ENCODE data around the gene TTLL13. TPM values are rescaled to one million over a fixed set of nuclear protein-coding genes. Genes with fewer than 3 reads are reported as not detected.
A peak's percentile ranks its signal among the peaks of the same experiment; 100 is the strongest.
"Not testable (repeated sequence)": the region's sequence is repeated elsewhere in the genome, so short reads cannot be mapped to it uniquely, and the experiment has no call there.

Gene TTLL13
- total RNA-seq, 4 donors from 2014 or later = not detected

DNA sequence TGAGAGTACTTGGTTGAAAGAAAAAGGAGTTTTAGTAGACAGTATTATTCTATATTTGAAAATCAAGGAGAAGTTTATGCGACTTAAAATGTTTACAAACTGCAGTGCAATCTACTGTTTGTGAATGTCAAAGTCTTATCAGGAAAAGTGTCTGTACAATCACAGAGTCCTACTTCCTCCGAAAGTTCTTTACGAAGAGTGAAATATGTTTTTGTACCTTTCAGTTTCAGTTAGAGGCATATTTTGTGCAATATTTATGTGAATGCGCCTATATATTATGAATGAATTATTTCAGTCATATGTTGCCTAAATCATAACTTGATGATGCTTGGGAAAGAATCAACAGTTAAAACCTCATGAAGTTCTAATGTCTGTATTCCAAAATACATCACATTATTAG, 47.7 kb downstream of the TTLL13 start:
- no peak for TF ChIP-seq POLR2A (IDR thresholded peaks at IDR 0.05)
- H3K4me1 ChIP-seq = peaks cover 0 to 20% (median 2%) of the 10 kb centered on the region in 4 donors
- no peak overlapping the region for H3K27ac ChIP-seq
- H3K4me3 ChIP-seq = no peak overlapping the region
- no peaks in the 10 kb centered on the region for H3K36me3 ChIP-seq
- no peak for DNase-seq
- no peaks in the 10 kb centered on the region for H3K27me3 ChIP-seq
- no peaks in the 10 kb centered on the region for H3K9me3 ChIP-seq

DNA sequence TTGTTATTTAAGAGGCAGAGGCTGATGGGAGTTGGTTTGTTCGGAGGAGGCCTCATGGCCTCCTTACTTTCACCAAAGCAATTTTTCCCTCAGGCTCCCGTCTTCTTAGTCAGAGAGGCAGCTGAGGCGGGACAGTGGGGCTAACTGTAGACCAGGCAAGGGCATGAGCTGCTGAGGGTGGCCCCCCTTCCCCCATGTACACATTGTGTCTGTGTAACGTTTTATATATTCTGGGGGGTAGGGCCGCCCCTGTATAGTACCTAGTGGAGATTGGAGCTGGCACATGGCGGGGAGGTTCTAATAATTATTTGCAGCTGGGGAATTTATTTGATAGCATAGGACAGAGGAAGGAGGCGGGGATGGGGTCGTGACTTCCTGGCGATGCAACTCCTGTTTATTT, 51.2 kb downstream of the TTLL13 start:
- Histone ChIP-seq H3K27ac (no peak overlapping the region), H3K4me3 (no peak overlapping the region), H3K4me1 (peaks cover 0 to 12% (median 0%) of the 10 kb centered on the region in 4 donors), H3K27me3 (no peaks in the 10 kb centered on the region), H3K9me3 (no peaks in the 10 kb centered on the region), H3K36me3 (no peaks in the 10 kb centered on the region)
- TF ChIP-seq POLR2A (IDR thresholded peaks at IDR 0.05) = no peak
- DNase-seq = peak in 1 of 3 donors; percentile 39

GRCh38 chr15:90300988-90301706, 51.8 kb downstream of the TTLL13 start:
- Histone ChIP-seq H3K36me3 (no peaks in the 10 kb centered on the region), H3K4me3 (no peak overlapping the region), H3K27me3 (no peaks in the 10 kb centered on the region), H3K9me3 (no peaks in the 10 kb centered on the region), H3K27ac (no peak overlapping the region), H3K4me1 (peaks cover 0 to 12% (median 0%) of the 10 kb centered on the region in 4 donors)
- DNase-seq = peak; percentile 42 to 87 (median 70)
- no peak for TF ChIP-seq POLR2A (IDR thresholded peaks at IDR 0.05)
- TF ChIP-seq, protein P1, sequence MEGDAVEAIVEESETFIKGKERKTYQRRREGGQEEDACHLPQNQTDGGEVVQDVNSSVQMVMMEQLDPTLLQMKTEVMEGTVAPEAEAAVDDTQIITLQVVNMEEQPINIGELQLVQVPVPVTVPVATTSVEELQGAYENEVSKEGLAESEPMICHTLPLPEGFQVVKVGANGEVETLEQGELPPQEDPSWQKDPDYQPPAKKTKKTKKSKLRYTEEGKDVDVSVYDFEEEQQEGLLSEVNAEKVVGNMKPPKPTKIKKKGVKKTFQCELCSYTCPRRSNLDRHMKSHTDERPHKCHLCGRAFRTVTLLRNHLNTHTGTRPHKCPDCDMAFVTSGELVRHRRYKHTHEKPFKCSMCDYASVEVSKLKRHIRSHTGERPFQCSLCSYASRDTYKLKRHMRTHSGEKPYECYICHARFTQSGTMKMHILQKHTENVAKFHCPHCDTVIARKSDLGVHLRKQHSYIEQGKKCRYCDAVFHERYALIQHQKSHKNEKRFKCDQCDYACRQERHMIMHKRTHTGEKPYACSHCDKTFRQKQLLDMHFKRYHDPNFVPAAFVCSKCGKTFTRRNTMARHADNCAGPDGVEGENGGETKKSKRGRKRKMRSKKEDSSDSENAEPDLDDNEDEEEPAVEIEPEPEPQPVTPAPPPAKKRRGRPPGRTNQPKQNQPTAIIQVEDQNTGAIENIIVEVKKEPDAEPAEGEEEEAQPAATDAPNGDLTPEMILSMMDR (IDR thresholded peaks at IDR 0.05) = peak; percentile 9 to 86 (median 70)

- TF ChIP-seq, protein P1 (IDR thresholded peaks at IDR 0.05) = no peak
- no peak for TF ChIP-seq POLR2A (IDR thresholded peaks at IDR 0.05)
Observed at GRCh38 chr15:90301707-90302300, 52.4 kb downstream of the TTLL13 start.

GRCh38 chr15:90305355-90305754, 56.0 kb downstream of the TTLL13 start:
- H3K27me3 ChIP-seq, H3K27ac ChIP-seq, H3K4me3 ChIP-seq, DNase-seq, H3K36me3 ChIP-seq, H3K9me3 ChIP-seq: not testable (repeated sequence)
- peaks cover 0 to 12% (median 0%) of the 10 kb centered on the region in 4 donors for H3K4me1 ChIP-seq

More at GRCh38 chr15:90301707-90302300, 52.4 kb downstream of the TTLL13 start:
- Histone ChIP-seq H3K36me3 (no peaks in the 10 kb centered on the region), H3K27me3 (no peaks in the 10 kb centered on the region), H3K4me1 (peaks cover 0 to 12% (median 0%) of the 10 kb centered on the region in 4 donors), H3K4me3 (no peak overlapping the region), H3K9me3 (no peaks in the 10 kb centered on the region), H3K27ac (no peak overlapping the region)
- DNase-seq = no peak

GRCh38 chr15:90305932-90306331, 56.6 kb downstream of the TTLL13 start:
- Histone ChIP-seq H3K4me3 (no peak overlapping the region), H3K27me3 (no peaks in the 10 kb centered on the region), H3K4me1 (peaks cover 0 to 10% (median 0%) of the 10 kb centered on the region in 4 donors), H3K36me3 (no peaks in the 10 kb centered on the region), H3K9me3 (no peaks in the 10 kb centered on the region), H3K27ac (no peak overlapping the region)
- TF ChIP-seq POLR2A (IDR thresholded peaks at IDR 0.05) = no peak
- TF ChIP-seq, protein P1 (IDR thresholded peaks at IDR 0.05) = no peak
- no peak for DNase-seq

DNA sequence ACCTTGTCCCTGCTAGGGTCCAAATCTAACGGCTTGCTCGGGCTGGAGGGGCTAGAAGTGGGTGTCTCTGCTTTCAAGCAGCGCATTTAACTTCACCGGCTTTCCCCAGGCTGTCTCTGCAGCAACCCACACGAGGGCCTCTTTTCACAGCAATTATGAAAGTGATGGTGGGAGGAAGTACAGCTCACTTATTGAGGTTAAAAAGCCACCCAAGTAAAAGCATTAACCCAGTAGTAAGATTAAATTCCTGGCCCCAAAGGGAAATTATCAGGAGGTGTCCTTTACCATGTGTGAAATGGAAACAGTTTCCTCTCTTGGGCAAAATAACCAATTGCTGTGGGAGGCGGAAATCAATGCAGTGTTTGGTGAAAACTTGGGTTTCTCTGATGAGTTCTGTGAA, 57.2 kb downstream of the TTLL13 start:
- no peaks in the 10 kb centered on the region for H3K36me3 ChIP-seq
- peaks cover 0 to 3% (median 0%) of the 10 kb centered on the region in 4 donors for H3K4me1 ChIP-seq
- DNase-seq = no peak
- H3K9me3 ChIP-seq = no peaks in the 10 kb centered on the region
- H3K27ac ChIP-seq = peak overlapping the region in 1 of 4 donors; percentile 36
- H3K4me3 ChIP-seq = no peak overlapping the region
- H3K27me3 ChIP-seq = no peaks in the 10 kb centered on the region
- TF ChIP-seq, protein P1 (IDR thresholded peaks at IDR 0.05) = no peak
- no peak for TF ChIP-seq POLR2A (IDR thresholded peaks at IDR 0.05)
